IPS-NIHi11 (cell line): ENCODE data around the gene WRAP53.

Experiments
- DNase-seq: peaks from one replicate; pipeline ENCODE4 v3.0.0; 2012; ENCODE audit warnings: mixed read lengths, low spot score

The WRAP53 gene

GRCh38 chr17:7684851-7685532 is 3.3 kb upstream of the WRAP53 start:
- no peak for DNase-seq

GRCh38 chr17:7685533-7686221 is 2.6 kb upstream of the WRAP53 start:
- DNase-seq, result peak; percentile 93

GRCh38 chr17:7686222-7687071 is 1.8 kb upstream of the WRAP53 start:
- peak; percentile 66 for DNase-seq

- DNase-seq, result peak; percentile 74
Measured at GRCh38 chr17:7687072-7687907, 987 bp upstream of the WRAP53 start, which contains the start of gene TP53. TSS of gene TP53 (minus strand) at chr17:7687490. CDS start at chr17:7676594, 10,896 bp downstream.

- DNase-seq, result no peak
Measured at GRCh38 chr17:7688808-7689316, 585 bp downstream of the WRAP53 start.

- DNase-seq, result no peak
Measured at GRCh38 chr17:7695586-7695985, 7.3 kb downstream of the WRAP53 start.

GRCh38 chr17:7697828-7698588 is 9.7 kb downstream of the WRAP53 start:
- DNase-seq, result no peak

GRCh38 chr17:7700510-7700909 is 12.2 kb downstream of the WRAP53 start:
- no peak for DNase-seq

GRCh38 chr17:7701681-7702080 is 13.4 kb downstream of the WRAP53 start:
- no peak for DNase-seq

GRCh38 chr17:7702776-7703175 is 14.5 kb downstream of the WRAP53 start:
- DNase-seq, result no peak

- peak; percentile 86 for DNase-seq
Measured at GRCh38 chr17:7703584-7704479, 15.6 kb downstream of the WRAP53 start.

GRCh38 chr17:7704601-7705268 is 16.5 kb downstream of the WRAP53 start, which contains the start of gene EFNB3:
TSS of gene EFNB3 (plus strand) at chr17:7705202. CDS start at chr17:7705599, 397 bp downstream.
- DNase-seq, result peak; percentile 79

GRCh38 chr17:7705269-7706255 is 17.3 kb downstream of the WRAP53 start:
- DNase-seq, result no peak

- no peak for DNase-seq
Measured at GRCh38 chr17:7706631-7707354, 18.5 kb downstream of the WRAP53 start.

- no peak for DNase-seq
Measured at GRCh38 chr17:7707446-7707845, 19.2 kb downstream of the WRAP53 start.

GRCh38 chr17:7707858-7708750 is 19.8 kb downstream of the WRAP53 start:
- no peak for DNase-seq
